Keratinocyte (primary cell): Measurements from ENCODE around the gene C13orf42. TPM values are rescaled to one million over a fixed set of nuclear protein-coding genes. Genes with fewer than 3 reads are reported as not detected.

Source experiments
- DNase-seq: peaks from one replicate; pipeline ENCODE4 v3.0.0-alpha.2; 2011; ENCODE audit warnings: low read depth, missing footprints, low spot score
- FAIRE-seq: peaks from 2 replicates; lab custom pipeline; 2011; peaks lifted over from hg19 to GRCh38; lab: Jason Lieb, UNC
- H2AFZ ChIP-seq: 2 replicates; pipeline ENCODE4 v1.6.0; 2012; ENCODE audit warnings: low read length, control low read depth, inconsistent platforms; ENCODE audit not compliant: control insufficient read depth
- H3K27ac ChIP-seq: 2 replicates; pipeline ENCODE4 v1.5.1; 2011; ENCODE audit warnings: low read length; ENCODE audit not compliant: control insufficient read depth, insufficient read depth
- H3K27me3 ChIP-seq: 3 replicates; pipeline ENCODE4 v1.6.0; 2011; ENCODE audit warnings: low read length; ENCODE audit not compliant: control insufficient read depth, insufficient read depth; ENCODE audit errors: extremely low read depth
- H3K36me3 ChIP-seq, 2 experiments: 2 replicates in 1 of 2; 3 replicates in 1 of 2; pipeline ENCODE4 v1.5.1; 2011; ENCODE audit warnings: low read length in 2 of 2, mild to moderate bottlenecking in 1 of 2; ENCODE audit not compliant: control insufficient read depth in 2 of 2, insufficient read depth in 2 of 2; ENCODE audit errors: extremely low read depth in 1 of 2
- H3K4me1 ChIP-seq: 3 replicates; pipeline ENCODE4 v1.5.1; 2011; ENCODE audit warnings: low read length; ENCODE audit not compliant: control insufficient read depth, insufficient read depth; ENCODE audit errors: extremely low read depth
- H3K4me2 ChIP-seq: 3 replicates; pipeline ENCODE4 v1.6.0; 2011; ENCODE audit warnings: low read depth, low read length; ENCODE audit not compliant: control insufficient read depth, insufficient read depth; ENCODE audit errors: extremely low read depth
- H3K4me3 ChIP-seq, 3 experiments: fragments of 200-600 bp in 1 of 3; sonication (generic) in 1 of 3; 2 replicates in 2 of 3; 3 replicates in 1 of 3; pipeline ENCODE4 v1.5.1; 2011 to 2016; ENCODE audit warnings: low read length in 3 of 3, mild to moderate bottlenecking in 3 of 3, control low read depth in 2 of 3, inconsistent platforms in 1 of 3, low read depth in 1 of 3, mixed read lengths in 1 of 3, mixed run types in 1 of 3, moderate library complexity in 1 of 3; ENCODE audit not compliant: control insufficient read depth in 2 of 3, insufficient read depth in 2 of 3; ENCODE audit errors: extremely low read depth in 1 of 3
- H3K79me2 ChIP-seq: 2 replicates; pipeline ENCODE4 v1.6.0; 2012; ENCODE audit warnings: low read length; ENCODE audit not compliant: control insufficient read depth, insufficient read depth
- H3K9ac ChIP-seq: 3 replicates; pipeline ENCODE4 v1.6.0; 2011; ENCODE audit warnings: low read length; ENCODE audit not compliant: control insufficient read depth, insufficient read depth; ENCODE audit errors: extremely low read depth
- H3K9me1 ChIP-seq: 3 replicates; pipeline ENCODE4 v1.6.0; 2011; ENCODE audit warnings: low read length; ENCODE audit not compliant: control insufficient read depth, insufficient read depth; ENCODE audit errors: extremely low read depth
- H3K9me3 ChIP-seq: 2 replicates; pipeline ENCODE4 v1.5.1; 2012; ENCODE audit warnings: low read depth, low read length; ENCODE audit not compliant: control insufficient read depth
- H4K20me1 ChIP-seq: 3 replicates; pipeline ENCODE4 v1.6.0; 2011; ENCODE audit warnings: low read length; ENCODE audit not compliant: control insufficient read depth, insufficient read depth; ENCODE audit errors: extremely low read depth
- EZH2 ChIP-seq: IDR thresholded peaks from one replicate; pipeline ENCODE4 v1.6.1; 2012; ENCODE audit warnings: inconsistent platforms, mild to moderate bottlenecking, low read length, moderate library complexity
- dilution Hi-C: fragments of 300-500 bp; cut with MboI; formaldehyde crosslinking; loops from one replicate; pipeline ENCODE4 v1.7.0; 2020; ENCODE audit warnings: low sequenced_read_pairs; ENCODE audit not compliant: extremely low pct_ligation_motif_present
- polyA plus RNA-seq, 5 experiments: library from polyadenylated mRNA; depleted of rRNA in 3 of 5; stranded (reverse) in 3 of 5; stranded (forward) in 1 of 5; unstranded in 1 of 5; fragments of >200 nt; gene quantifications; 1 replicate in 1 of 5; 2 replicates in 3 of 5; 3 replicates in 1 of 5; pipeline versions ENCODE4 v1.2.1 to v1.2.3, GENCODE V29; 2011 to 2012; ENCODE audit warnings: missing spikeins in 2 of 5, low read depth in 1 of 5, low replicate concordance in 1 of 5
- TF ChIP-seq, protein P1 (sequence below), 3 experiments: IDR thresholded peaks in 1 of 3; conservative IDR thresholded peaks in 1 of 3; optimal IDR thresholded peaks in 1 of 3; 2 replicates in 2 of 3; 3 replicates in 1 of 3; pipeline versions ENCODE3 to v1.5.1; 2011; ENCODE audit warnings: low read length in 3 of 3, mild to moderate bottlenecking in 3 of 3, moderate library complexity in 2 of 3, control low read depth in 1 of 3, inconsistent platforms in 1 of 3; ENCODE audit not compliant: insufficient read depth in 2 of 3; ENCODE audit errors: extremely low read depth in 1 of 3

Gene C13orf42
- polyA plus RNA-seq, 1 donor (not counting 4 experiments of a cell fraction or from before 2014, with no cell fraction given), result not detected

DNA sequence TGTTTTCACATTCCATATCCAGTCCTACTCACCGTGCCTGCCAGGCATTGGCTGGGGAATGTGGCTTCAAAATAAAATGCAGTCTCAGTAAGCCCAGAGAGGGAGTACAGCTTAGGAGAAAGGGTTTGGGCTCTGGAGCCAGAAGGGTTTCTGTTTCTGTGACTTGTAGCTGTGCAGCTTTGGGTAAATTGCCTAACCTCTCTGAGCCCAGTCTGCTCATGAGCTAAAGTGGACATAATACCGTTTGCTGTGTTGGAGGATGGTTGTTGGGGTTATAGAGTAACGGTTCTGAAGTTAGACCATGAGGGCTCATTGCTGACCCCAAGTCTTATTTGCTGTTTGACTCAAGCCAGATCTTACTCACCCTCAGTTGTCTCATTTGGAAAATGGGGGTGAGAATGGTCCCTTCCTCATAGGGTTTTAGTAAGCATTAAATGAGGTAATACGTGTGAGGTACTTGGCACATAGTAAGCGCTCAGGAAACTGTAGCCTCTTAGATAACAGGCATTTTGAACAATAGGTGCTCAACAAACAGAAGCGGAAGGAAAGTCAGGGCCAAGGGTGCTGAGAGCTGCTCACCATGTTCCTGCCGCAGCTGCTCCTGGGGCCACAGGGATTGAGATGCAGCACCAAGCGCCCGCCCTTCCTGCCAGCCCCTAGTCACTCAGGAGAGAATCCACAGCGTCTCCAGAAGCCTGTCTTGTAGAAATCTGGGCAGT lies 45.5 kb downstream of the C13orf42 start:
- H3K79me2 ChIP-seq, result no peaks in the 10 kb centered on the region
- FAIRE-seq (no peak), DNase-seq (no peak)
- H3K27me3 ChIP-seq, result peaks cover 35% of the 10 kb centered on the region
- no peaks in the 10 kb centered on the region for H3K36me3 ChIP-seq
- no peaks in the 10 kb centered on the region for H4K20me1 ChIP-seq
- H3K9me3 ChIP-seq, result no peaks in the 10 kb centered on the region
- H3K9me1 ChIP-seq, result no peaks in the 10 kb centered on the region
- no peak overlapping the region for H2AFZ ChIP-seq
- no peaks in the 10 kb centered on the region for H3K4me1 ChIP-seq
- no peak for TF ChIP-seq EZH2
- TF ChIP-seq, protein P1, sequence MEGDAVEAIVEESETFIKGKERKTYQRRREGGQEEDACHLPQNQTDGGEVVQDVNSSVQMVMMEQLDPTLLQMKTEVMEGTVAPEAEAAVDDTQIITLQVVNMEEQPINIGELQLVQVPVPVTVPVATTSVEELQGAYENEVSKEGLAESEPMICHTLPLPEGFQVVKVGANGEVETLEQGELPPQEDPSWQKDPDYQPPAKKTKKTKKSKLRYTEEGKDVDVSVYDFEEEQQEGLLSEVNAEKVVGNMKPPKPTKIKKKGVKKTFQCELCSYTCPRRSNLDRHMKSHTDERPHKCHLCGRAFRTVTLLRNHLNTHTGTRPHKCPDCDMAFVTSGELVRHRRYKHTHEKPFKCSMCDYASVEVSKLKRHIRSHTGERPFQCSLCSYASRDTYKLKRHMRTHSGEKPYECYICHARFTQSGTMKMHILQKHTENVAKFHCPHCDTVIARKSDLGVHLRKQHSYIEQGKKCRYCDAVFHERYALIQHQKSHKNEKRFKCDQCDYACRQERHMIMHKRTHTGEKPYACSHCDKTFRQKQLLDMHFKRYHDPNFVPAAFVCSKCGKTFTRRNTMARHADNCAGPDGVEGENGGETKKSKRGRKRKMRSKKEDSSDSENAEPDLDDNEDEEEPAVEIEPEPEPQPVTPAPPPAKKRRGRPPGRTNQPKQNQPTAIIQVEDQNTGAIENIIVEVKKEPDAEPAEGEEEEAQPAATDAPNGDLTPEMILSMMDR (optimal IDR thresholded peaks at IDR 0.05 in 1 of 3, IDR thresholded peaks at IDR 0.05 in 1 of 3, conservative IDR thresholded peaks at IDR 0.05 in 1 of 3; ENCODE audit: extremely low read depth in 1 of 3, insufficient read depth in 2 of 3, low read length in 3 of 3), result no peak
- H3K27ac ChIP-seq, result no peak overlapping the region
- dilution Hi-C loops, result no loop called here
- H3K4me3 ChIP-seq, result no peak overlapping the region
- no peak overlapping the region for H3K4me2 ChIP-seq
- no peak overlapping the region for H3K9ac ChIP-seq

DNA sequence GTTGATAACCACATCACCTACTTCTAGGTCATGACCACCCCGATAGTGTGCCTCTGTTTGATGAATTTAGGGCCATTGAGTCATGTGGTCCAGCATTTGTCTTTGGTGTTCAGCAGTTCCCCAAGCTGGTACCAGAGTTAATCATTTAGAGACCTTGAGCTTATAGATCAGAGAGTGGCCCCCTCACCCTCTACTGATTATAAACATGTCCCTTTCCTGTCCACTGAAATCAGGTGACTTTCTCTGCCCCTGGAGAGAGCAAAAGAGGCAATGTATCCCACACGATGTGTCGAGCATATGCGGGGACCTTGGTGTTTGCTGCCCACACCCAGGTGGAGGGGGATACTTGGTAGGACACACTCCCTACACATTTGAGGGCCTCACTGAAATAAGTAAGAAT lies 46.3 kb downstream of the C13orf42 start:
- Histone ChIP-seq H4K20me1 (no peaks in the 10 kb centered on the region), H3K4me2 (no peak overlapping the region), H2AFZ (no peak overlapping the region), H3K36me3 (no peaks in the 10 kb centered on the region), H3K4me3 (no peak overlapping the region), H3K27ac (no peak overlapping the region), H3K27me3 (peaks cover 35% of the 10 kb centered on the region), H3K9me1 (no peaks in the 10 kb centered on the region), H3K9me3 (no peaks in the 10 kb centered on the region), H3K4me1 (no peaks in the 10 kb centered on the region), H3K79me2 (no peaks in the 10 kb centered on the region), H3K9ac (no peak overlapping the region)
- TF ChIP-seq, protein P1 (optimal IDR thresholded peaks at IDR 0.05 in 1 of 3, IDR thresholded peaks at IDR 0.05 in 1 of 3, conservative IDR thresholded peaks at IDR 0.05 in 1 of 3; ENCODE audit: extremely low read depth in 1 of 3, insufficient read depth in 2 of 3, low read length in 3 of 3), result no peak
- TF ChIP-seq EZH2, result no peak
- DNase-seq (no peak), FAIRE-seq (no peak)
- dilution Hi-C loops, result no loop called here
